IMR-90 (cell line): ENCODE results near the gene FAF1.

ENCODE experiments used
- POLR2A ChIP-seq: IDR thresholded peaks from 2 replicates; pipeline ENCODE4 v1.6.1; 2012; ENCODE audit warnings: mild to moderate bottlenecking, low read depth, low read length
- TF ChIP-seq, protein P1 (sequence below): conservative IDR thresholded peaks from 2 replicates; pipeline ENCODE4 v1.5.1; 2012; ENCODE audit warnings: mild to moderate bottlenecking, low read depth, low read length, improper control_type of control experiment

DNA sequence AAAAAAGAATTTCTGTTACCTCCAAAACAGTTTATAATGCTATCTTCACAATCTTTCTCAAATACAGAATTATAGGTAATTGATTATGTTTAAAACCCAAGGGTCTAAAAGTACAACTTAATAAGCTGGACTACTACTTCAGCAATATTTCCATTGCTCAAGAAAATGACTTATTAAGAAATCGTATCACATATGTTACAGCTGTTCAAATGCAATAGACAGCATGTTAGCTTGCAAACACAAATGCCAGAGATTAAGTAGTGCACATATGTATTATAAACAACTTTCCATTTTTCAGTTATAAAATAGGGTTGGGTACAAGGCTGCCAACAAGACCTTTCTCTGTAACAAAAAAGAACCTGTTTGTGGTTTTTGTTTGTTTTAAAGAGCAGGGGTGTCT is 325.8 kb downstream of the FAF1 start:
- TF ChIP-seq, protein P1, sequence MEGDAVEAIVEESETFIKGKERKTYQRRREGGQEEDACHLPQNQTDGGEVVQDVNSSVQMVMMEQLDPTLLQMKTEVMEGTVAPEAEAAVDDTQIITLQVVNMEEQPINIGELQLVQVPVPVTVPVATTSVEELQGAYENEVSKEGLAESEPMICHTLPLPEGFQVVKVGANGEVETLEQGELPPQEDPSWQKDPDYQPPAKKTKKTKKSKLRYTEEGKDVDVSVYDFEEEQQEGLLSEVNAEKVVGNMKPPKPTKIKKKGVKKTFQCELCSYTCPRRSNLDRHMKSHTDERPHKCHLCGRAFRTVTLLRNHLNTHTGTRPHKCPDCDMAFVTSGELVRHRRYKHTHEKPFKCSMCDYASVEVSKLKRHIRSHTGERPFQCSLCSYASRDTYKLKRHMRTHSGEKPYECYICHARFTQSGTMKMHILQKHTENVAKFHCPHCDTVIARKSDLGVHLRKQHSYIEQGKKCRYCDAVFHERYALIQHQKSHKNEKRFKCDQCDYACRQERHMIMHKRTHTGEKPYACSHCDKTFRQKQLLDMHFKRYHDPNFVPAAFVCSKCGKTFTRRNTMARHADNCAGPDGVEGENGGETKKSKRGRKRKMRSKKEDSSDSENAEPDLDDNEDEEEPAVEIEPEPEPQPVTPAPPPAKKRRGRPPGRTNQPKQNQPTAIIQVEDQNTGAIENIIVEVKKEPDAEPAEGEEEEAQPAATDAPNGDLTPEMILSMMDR: no peak
- TF ChIP-seq POLR2A: no peak
